ENCODE results near the gene LSM4.
"Not testable (repeated sequence)": the region's sequence is repeated elsewhere in the genome, so short reads cannot be mapped to it uniquely, and the experiment has no call there.

Gene LSM4

DNA sequence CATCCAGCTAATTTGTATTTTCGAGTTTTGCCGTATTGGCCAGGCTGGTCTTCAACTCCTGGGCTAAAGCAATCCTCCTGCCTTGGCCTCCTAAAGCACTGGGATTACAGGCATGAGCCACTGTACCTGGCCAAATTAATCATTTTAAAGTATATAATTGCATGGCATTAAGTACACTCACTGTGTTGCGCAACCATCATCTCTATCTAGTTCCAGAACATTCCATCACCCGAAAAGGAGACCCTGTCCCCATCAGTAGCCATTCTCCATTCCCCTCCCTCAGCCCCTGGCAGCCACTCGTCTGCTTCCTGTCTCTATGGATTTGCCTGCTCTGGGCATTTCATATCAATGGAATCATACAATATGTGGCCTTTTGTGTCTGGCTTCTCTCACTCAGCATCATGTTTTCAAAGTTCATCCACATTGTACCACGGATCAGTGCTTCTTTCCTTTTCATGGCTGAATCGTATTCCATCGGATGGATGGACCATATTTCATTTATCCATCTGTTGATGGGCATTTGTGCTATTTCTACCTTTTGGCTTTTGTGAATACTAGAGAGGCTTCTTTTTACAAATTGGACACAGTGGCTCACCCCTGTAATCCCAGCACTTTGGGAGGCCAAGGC lies 30.6 kb upstream of the LSM4 start:
- no peak overlapping the region for H3K4me3 ChIP-seq (ENCODE audit: low read length)
- no peaks in the 10 kb centered on the region for H3K4me1 ChIP-seq (ENCODE audit: control insufficient read depth, insufficient read depth, low read length)
- H3K36me3 ChIP-seq (ENCODE audit: control insufficient read depth, insufficient read depth, low read length), result peaks cover 5% of the 10 kb centered on the region; the same call in 1 of the 2 replicates
- H3K27ac ChIP-seq (ENCODE audit: low read length), result no peak overlapping the region
- WGBS (ENCODE audit: insufficient coverage, insufficient read length), result no CpG with 5 or more reads among the region's 8 CpGs
- no peak for DNase-seq (ENCODE audit: low read depth, low spot score)
- no peaks in the 10 kb centered on the region for H3K9me3 ChIP-seq (ENCODE audit: control insufficient read depth, insufficient read depth, low read length)
- H3K27me3 ChIP-seq (ENCODE audit: control insufficient read depth, insufficient read depth, low read length), result no peaks in the 10 kb centered on the region

GRCh38 chr19:18351544-18351943 lies 28.7 kb upstream of the LSM4 start:
- Histone ChIP-seq H3K27me3 (ENCODE audit: control insufficient read depth, insufficient read depth, low read length) (no peaks in the 10 kb centered on the region), H3K27ac (ENCODE audit: low read length) (no peak overlapping the region), H3K4me1 (ENCODE audit: control insufficient read depth, insufficient read depth, low read length) (no peaks in the 10 kb centered on the region), H3K9me3 (ENCODE audit: control insufficient read depth, insufficient read depth, low read length) (no peaks in the 10 kb centered on the region), H3K4me3 (ENCODE audit: low read length) (no peak overlapping the region), H3K36me3 (ENCODE audit: control insufficient read depth, insufficient read depth, low read length) (no peaks in the 10 kb centered on the region; the same call in 1 of the 2 replicates)
- no peak for DNase-seq (ENCODE audit: low read depth, low spot score)
- no CpG with 5 or more reads among the region's 7 CpGs for WGBS (ENCODE audit: insufficient coverage, insufficient read length)

DNA sequence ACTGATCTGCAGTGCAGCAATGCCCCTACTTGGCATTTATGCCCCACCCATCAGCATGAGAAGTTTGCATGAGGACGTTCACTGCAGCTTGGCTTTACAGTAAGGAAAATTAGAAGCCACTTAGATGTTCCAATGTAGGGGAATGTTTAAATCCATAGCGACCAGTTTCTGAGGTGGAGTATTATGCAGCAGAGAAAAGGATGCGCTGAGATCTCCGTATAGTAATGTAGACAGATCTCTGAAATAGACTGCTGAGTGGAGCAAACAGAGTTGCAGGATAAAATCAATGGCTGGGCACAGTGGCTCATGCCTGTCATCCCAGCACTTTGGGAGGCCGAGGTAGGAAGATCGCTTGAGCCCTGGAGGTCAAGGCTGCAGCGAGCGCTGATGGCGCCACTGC lies 27.6 kb upstream of the LSM4 start:
- DNase-seq (ENCODE audit: low read depth, low spot score), result no peak
- Histone ChIP-seq H3K9me3 (ENCODE audit: control insufficient read depth, insufficient read depth, low read length) (no peaks in the 10 kb centered on the region), H3K4me3 (ENCODE audit: low read length) (no peak overlapping the region), H3K27me3 (ENCODE audit: control insufficient read depth, insufficient read depth, low read length) (no peaks in the 10 kb centered on the region), H3K36me3 (ENCODE audit: control insufficient read depth, insufficient read depth, low read length) (no peaks in the 10 kb centered on the region), H3K27ac (ENCODE audit: low read length) (no peak overlapping the region), H3K4me1 (ENCODE audit: control insufficient read depth, insufficient read depth, low read length) (0 out of 2 replicates have a peak, but pooled peaks cover 2% of the 10 kb centered on the region)
- no CpG with 5 or more reads among the region's 9 CpGs for WGBS (ENCODE audit: insufficient coverage, insufficient read length)

DNA sequence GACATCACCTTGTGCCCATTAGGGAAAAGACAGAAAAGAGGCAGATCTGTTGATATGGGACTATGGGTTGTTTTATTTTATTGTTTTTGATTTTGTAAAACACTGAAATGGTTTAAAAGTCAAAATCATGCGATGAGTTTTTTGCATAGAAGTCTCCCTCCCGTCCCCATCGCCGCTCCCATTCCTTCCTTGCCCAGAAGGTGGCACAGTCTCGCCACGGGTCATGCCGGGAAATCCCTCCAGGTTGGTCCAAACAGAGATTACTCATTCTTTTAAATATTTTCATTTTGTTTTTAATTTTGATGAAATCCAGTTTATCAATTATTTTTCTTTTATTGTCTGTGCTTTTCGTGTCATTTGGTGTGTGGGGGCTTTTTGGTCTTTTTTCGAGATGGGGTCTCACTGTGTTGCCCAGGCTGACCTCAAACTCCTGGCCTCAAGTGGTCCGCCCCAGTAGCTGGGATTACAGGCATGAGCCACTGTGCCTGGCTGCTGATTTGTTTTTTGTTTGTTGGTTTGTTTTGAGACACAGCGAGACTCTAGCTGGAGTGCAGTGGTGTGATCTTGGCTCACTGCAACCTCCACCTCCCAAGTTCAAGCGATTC lies 26.8 kb upstream of the LSM4 start:
- Histone ChIP-seq H3K27ac (ENCODE audit: low read length) (no peak overlapping the region), H3K36me3 (ENCODE audit: control insufficient read depth, insufficient read depth, low read length) (no peaks in the 10 kb centered on the region), H3K27me3 (ENCODE audit: control insufficient read depth, insufficient read depth, low read length) (no peaks in the 10 kb centered on the region), H3K4me3 (ENCODE audit: low read length) (no peak overlapping the region), H3K9me3 (ENCODE audit: control insufficient read depth, insufficient read depth, low read length) (no peaks in the 10 kb centered on the region), H3K4me1 (ENCODE audit: control insufficient read depth, insufficient read depth, low read length) (peaks cover 3% of the 10 kb centered on the region; the same call in 1 of the 2 replicates)
- no peak for DNase-seq (ENCODE audit: low read depth, low spot score)
- 100% methylated on average over 1 of the region's 12 CpGs for WGBS (ENCODE audit: insufficient coverage, insufficient read length)

DNA sequence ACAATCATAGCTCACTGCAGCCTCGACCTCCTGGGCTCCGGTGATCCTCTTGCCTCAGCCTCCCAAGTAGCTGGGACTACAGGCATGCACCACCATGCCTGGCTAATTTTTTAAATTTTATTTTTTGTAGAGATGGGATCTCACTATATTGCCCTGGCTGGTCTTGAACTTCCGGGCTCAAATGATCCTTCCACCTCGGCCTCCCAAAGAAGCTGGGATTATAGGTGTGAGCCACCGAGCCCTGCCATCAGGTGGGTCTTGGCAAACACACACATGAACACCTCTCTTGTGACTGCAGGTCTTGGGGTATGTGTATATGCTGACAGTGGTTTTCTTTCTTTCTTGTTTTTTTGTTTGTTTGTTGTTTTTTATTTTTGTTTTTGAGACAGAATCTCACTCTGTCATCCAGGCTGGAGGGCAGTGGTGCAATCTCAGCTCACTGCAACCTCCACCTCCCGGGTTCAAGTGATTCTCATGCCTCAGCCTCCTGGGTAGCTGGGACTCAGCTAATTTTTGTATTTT lies 26.0 kb upstream of the LSM4 start:
- not testable (repeated sequence) for H3K27ac ChIP-seq (ENCODE audit: low read length); H3K36me3 ChIP-seq (ENCODE audit: control insufficient read depth, insufficient read depth, low read length); H3K9me3 ChIP-seq (ENCODE audit: control insufficient read depth, insufficient read depth, low read length); H3K4me3 ChIP-seq (ENCODE audit: low read length); H3K27me3 ChIP-seq (ENCODE audit: control insufficient read depth, insufficient read depth, low read length); DNase-seq (ENCODE audit: low read depth, low spot score); H3K4me1 ChIP-seq (ENCODE audit: control insufficient read depth, insufficient read depth, low read length)
- WGBS (ENCODE audit: insufficient coverage, insufficient read length), result no CpG with 5 or more reads among the region's 6 CpGs

DNA sequence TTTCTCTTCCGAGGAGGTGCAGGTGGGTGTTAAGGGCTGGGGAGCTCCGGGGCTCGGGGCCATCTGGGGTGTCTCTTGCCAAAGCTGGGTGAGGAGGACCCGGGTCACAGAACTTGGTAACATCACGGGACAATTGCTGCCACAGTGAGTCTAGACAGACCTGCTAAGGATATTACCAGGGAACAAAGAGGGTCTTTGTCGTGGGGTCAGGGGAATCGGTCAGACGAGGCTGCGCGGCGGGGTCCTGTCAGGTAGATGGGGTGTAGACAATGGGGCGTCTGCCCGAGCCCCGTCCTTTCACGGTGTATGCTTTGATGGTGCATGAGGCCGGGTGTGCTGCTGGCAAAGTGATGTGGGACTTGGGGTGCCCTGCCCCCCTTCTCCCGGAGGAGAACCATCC lies 25.3 kb upstream of the LSM4 start:
- no peak for DNase-seq (ENCODE audit: low read depth, low spot score)
- no peaks in the 10 kb centered on the region for H3K36me3 ChIP-seq (ENCODE audit: control insufficient read depth, insufficient read depth, low read length)
- no peaks in the 10 kb centered on the region for H3K27me3 ChIP-seq (ENCODE audit: control insufficient read depth, insufficient read depth, low read length)
- no peaks in the 10 kb centered on the region for H3K9me3 ChIP-seq (ENCODE audit: control insufficient read depth, insufficient read depth, low read length)
- no CpG with 5 or more reads among the region's 17 CpGs for WGBS (ENCODE audit: insufficient coverage, insufficient read length)
- H3K4me1 ChIP-seq (ENCODE audit: control insufficient read depth, insufficient read depth, low read length), result peaks cover 3% of the 10 kb centered on the region; the same call in 1 of the 2 replicates
- H3K4me3 ChIP-seq (ENCODE audit: low read length), result no peak overlapping the region
- H3K27ac ChIP-seq (ENCODE audit: low read length), result no peak overlapping the region

- H3K4me3 ChIP-seq (ENCODE audit: low read length), result no peak overlapping the region
- no peaks in the 10 kb centered on the region for H3K36me3 ChIP-seq (ENCODE audit: control insufficient read depth, insufficient read depth, low read length)
- no peaks in the 10 kb centered on the region for H3K27me3 ChIP-seq (ENCODE audit: control insufficient read depth, insufficient read depth, low read length)
- no peaks in the 10 kb centered on the region for H3K9me3 ChIP-seq (ENCODE audit: control insufficient read depth, insufficient read depth, low read length)
- H3K4me1 ChIP-seq (ENCODE audit: control insufficient read depth, insufficient read depth, low read length), result peaks cover 3% of the 10 kb centered on the region; the same call in 1 of the 2 replicates
- no CpG with 5 or more reads among the region's 8 CpGs for WGBS (ENCODE audit: insufficient coverage, insufficient read length)
- no peak for DNase-seq (ENCODE audit: low read depth, low spot score)
- H3K27ac ChIP-seq (ENCODE audit: low read length), result no peak overlapping the region
These were observed 23.2 kb upstream of the LSM4 start for GRCh38 chr19:18346091-18346490.

GRCh38 chr19:18345296-18345695 lies 22.4 kb upstream of the LSM4 start:
- no peak overlapping the region for H3K4me3 ChIP-seq (ENCODE audit: low read length)
- no peaks in the 10 kb centered on the region for H3K36me3 ChIP-seq (ENCODE audit: control insufficient read depth, insufficient read depth, low read length)
- WGBS (ENCODE audit: insufficient coverage, insufficient read length), result no CpG with 5 or more reads among the region's 6 CpGs
- no peak overlapping the region for H3K27ac ChIP-seq (ENCODE audit: low read length)
- peaks cover 3% of the 10 kb centered on the region; the same call in 1 of the 2 replicates for H3K4me1 ChIP-seq (ENCODE audit: control insufficient read depth, insufficient read depth, low read length)
- H3K9me3 ChIP-seq (ENCODE audit: control insufficient read depth, insufficient read depth, low read length), result no peaks in the 10 kb centered on the region
- no peaks in the 10 kb centered on the region for H3K27me3 ChIP-seq (ENCODE audit: control insufficient read depth, insufficient read depth, low read length)
- no peak for DNase-seq (ENCODE audit: low read depth, low spot score)

DNA sequence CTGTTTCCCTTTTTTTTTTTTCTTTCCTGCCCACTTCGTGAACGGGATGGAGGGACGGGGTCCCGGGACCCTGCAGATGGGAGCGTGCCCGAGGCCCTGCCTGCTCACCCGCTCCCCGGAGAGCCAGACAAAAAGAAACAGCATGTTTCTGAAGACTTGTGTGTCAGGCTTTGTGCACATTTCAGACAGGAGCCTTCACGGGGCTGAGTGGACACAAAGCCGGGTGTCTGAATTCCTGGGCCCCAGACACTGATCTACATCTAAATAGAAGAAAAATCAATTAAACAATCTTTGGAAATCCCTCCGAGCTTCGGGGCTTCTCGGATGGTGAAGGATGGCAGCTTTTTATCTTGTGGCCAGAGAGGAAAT lies 21.7 kb upstream of the LSM4 start:
- H3K36me3 ChIP-seq (ENCODE audit: control insufficient read depth, insufficient read depth, low read length), result no peaks in the 10 kb centered on the region
- H3K9me3 ChIP-seq (ENCODE audit: control insufficient read depth, insufficient read depth, low read length), result no peaks in the 10 kb centered on the region
- no peaks in the 10 kb centered on the region for H3K27me3 ChIP-seq (ENCODE audit: control insufficient read depth, insufficient read depth, low read length)
- no peak overlapping the region for H3K4me3 ChIP-seq (ENCODE audit: low read length)
- H3K27ac ChIP-seq (ENCODE audit: low read length), result no peak overlapping the region
- no peak for DNase-seq (ENCODE audit: low read depth, low spot score)
- H3K4me1 ChIP-seq (ENCODE audit: control insufficient read depth, insufficient read depth, low read length), result peaks cover 3% of the 10 kb centered on the region; the same call in 1 of the 2 replicates
- no CpG with 5 or more reads among the region's 13 CpGs for WGBS (ENCODE audit: insufficient coverage, insufficient read length)

DNA sequence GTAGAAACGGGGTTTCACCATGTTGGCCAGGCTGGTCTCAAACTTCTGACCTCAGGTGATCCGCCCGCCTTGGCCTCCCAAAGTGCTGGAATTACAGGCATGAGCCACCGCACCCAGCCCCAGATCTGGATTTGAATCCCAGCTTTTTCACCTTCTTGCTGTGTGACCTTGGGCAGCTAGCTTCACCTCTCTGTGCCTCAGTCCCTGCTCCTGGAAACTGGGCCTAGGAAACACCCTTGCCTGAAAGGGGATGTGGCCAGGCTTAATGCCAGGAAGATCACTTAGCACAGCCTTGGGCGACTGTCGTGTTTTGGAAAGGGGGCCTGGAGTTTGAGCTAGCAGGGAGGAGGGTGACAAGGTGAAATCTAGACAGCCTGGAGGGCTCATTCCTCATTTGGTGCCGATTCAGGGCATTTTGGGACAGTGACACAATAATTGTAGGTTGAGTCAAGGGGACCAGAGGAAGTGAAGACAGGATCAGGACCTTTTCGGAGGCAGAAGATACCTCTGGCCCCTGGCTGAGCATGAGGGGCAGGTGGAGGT lies 19.3 kb upstream of the LSM4 start:
- H3K9me3 ChIP-seq (ENCODE audit: control insufficient read depth, insufficient read depth, low read length), result no peaks in the 10 kb centered on the region
- H3K27ac ChIP-seq (ENCODE audit: low read length), result no peak overlapping the region
- H3K4me3 ChIP-seq (ENCODE audit: low read length), result no peak overlapping the region
- WGBS (ENCODE audit: insufficient coverage, insufficient read length), result no CpG with 5 or more reads among the region's 8 CpGs
- H3K27me3 ChIP-seq (ENCODE audit: control insufficient read depth, insufficient read depth, low read length), result no peaks in the 10 kb centered on the region
- DNase-seq (ENCODE audit: low read depth, low spot score), result no peak
- H3K36me3 ChIP-seq (ENCODE audit: control insufficient read depth, insufficient read depth, low read length), result no peaks in the 10 kb centered on the region
- H3K4me1 ChIP-seq (ENCODE audit: control insufficient read depth, insufficient read depth, low read length), result peaks cover 3% of the 10 kb centered on the region; the same call in 1 of the 2 replicates

Data from iPS DF 6.9 (cell line).